ENCODE results near the gene GNAZ.

Gene GNAZ

GRCh38 chr22:23065495-23066122 lies 4.7 kb upstream of the GNAZ start:
- DNase-seq, result no peak

DNA sequence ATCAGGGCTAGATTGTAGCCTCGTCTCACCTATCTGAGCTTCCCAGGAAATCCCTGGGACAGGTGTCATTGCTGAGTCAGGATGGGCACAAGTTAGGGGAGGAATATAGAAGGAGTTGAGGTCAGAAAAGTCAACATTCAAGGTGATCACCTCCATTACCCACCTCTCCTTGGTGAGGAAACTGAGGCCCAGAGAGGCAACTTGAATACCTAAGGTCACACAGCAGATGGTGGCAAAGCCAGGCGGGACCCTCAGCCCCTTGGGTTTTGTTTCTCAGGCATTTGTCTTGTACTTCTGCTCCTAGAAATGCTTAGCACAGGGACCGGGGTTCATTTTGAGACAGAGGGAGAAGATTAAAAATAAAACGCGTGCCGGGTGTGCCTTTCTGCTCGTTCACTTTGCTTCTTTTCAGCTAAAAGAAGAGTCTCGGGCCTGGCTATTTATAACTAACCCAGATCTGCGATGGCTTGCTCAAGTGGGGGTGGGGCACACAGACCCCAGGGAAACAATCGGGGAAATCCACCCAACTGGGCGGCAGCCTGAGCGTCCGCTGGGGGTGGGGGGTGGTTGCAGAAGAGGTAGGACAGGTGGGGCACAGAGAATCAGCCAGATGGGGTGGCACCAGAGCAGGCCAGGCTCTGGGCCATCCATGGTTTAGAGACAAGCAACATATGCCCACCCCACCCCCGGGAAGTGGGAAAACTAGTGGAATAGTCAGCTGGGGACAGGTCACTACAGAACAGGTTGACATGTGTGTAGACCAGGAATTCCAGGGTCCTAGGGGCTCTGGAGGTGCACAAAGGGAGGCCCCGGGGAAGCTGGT lies 3.9 kb upstream of the GNAZ start:
- DNase-seq, result no peak

GRCh38 chr22:23067023-23067650 lies 3.2 kb upstream of the GNAZ start:
- DNase-seq, result no peak

DNA sequence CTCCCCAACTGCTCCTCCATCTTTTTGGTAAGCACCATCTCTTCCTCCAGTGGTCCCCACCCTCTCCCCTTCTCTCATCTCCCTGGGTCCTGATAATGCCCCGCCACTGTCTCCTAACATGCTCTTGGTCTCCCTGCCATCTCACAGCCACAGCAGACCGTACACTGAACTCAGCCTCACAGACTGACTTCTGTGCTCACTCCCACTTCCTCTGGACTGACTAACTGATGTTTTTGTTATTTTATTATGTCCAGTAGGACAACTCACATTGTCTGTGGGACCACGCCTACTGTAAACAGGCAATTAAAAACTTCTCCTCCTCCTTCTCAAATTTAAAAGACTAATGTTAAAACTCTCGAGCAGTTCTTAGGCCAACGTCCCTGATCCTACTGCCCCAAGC lies 2.6 kb upstream of the GNAZ start:
- DNase-seq, result no peak

DNA sequence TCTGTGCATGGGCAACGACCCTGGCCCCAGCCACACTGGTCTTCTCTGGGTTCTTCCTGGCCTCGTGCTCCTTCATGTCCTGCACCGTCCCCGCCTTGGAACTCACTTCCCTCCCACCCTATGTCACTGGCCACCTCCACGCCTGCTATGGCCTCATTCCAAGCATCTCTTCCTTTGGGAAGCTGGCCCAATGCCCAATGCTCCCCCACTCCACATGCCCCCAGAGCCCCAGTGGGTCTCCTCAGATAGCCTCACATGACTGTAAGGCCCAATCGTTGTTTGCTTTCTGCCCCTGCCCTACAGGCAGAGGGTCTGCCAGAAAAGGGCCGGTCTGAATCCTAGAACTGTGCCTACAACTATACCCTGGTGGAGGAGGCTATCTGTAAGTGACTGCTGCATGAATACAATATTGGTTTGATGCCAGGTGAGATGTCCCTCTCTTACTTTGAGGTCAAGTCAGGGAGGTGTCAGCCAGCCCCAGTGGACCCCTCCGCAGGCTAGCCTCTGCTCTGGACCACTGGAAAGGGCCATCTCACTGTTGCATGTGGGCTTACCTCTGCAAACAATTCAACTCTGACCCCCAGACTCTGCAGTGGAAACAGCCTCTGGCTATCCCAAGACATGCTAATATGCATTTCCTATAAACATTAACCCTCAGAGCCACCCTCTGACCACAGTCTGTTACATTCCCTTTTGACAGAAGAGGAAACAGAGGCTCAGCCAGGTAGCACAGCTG lies 2.1 kb upstream of the GNAZ start:
- no peak for DNase-seq

GRCh38 chr22:23068832-23069385 lies 1.4 kb upstream of the GNAZ start:
- DNase-seq, result no peak

DNA sequence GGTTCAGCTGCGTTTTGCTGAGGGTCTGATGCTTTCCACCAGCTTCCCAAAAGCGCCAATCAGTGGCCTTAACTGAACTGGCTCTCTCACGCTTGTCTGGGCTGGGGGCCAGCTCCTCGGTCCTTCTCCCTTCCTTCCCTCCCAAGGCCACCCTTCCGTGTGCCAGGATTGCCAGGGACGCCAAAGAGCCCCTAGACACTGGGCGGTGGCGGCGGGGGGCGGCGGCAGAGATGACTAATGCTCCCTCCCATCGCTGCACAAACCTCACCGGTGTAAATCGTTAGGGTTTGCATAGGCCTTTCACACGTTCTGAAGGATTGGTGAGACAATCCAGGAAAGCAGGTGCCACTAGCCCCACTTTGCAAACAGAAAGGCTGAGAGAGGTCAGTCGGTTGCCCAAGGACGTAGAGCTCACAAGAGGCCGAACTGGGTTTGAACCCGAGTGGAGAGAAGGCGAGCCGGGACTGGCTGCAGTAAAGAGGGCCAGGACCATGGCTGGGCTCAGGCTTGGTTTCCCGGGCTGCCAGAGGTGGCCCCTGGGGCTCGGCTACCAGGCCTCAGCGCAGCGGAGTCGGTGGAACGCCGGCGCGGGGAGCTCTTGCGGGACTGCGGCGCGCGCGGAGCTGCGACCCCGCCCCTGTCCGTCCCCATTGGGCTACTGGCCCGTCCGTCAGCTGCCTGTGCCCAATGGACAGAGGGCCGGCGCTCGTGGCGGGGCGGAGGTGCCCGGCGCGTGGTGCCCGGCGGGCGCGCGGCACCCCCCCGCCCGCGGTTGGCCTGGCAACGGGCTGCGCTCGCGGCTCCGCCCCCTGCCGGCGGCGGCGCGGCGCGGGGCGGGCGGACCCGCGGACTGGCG lies 589 bp upstream of the GNAZ start:
- peak; percentile 88 for DNase-seq

- no peak for DNase-seq
Observed at GRCh38 chr22:23071230-23072076, 1.1 kb downstream of the GNAZ start.

DNA sequence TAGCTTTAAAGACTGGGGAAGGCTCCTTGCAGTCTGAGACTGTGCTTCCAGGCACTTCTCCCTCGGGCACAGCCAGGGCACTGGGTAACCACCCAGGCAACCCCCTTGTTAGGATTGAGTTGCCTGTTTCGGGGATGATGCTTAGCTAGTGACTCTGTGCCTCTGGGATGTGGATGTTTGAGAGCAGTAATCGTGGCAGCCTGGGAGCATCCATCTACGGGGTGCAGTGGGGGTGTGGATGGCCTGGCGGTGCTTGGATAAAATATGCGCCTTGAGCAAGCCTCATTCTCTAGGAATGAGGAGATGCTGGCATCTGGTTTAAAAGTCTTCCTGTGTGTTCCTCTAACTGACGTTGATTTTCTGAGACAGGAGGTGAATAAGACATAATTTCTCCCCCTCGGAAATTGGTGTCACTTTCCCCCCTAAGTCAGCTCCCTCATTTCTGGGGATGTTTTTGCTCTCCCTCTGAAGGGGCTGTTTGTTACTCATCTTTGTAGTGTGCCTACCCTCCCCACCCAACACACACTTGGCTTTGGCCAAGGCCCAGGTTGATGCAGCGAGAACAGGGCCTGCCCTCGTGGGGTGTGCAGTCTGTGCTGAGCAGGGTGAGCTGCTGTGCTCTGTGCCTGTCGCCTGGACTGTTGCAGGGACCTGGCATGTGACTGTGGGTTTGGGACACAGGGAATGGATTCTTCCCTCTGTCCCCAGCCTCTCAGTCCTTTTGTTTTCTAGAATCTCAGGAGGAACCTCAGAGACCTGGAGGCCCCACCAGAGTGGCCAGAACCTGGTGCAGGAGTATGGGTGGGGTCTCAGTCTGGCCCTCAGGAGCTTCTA lies 2.0 kb downstream of the GNAZ start:
- no peak for DNase-seq

DNA sequence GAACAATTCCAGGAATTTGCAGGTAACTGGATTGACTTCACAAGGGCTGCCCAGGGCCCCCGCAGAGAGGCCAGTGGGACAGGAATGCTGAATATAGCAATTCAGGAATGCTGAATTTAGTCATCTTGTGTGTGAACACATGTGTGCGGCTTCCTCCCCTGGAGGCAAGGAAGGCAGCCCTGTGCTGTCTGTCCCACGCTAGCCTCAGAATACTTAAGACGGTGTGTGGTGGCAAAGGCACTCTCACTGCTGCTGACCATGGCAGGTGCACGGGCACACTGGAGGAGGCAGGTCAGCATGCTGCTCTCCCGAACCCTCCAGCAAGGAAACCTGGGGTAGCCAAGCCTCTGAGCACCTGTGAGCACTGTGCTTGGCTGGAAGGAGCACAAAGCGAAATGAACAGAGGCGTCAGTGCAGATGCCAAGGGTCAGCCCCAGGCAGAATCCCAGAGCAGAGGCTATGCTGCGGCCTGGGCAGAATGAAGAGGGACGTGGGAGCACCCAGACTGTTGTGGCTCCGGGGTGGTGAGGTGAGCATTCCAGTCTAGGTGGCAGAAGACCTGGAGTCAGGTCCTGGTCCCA lies 2.7 kb downstream of the GNAZ start:
- DNase-seq, result no peak

DNA sequence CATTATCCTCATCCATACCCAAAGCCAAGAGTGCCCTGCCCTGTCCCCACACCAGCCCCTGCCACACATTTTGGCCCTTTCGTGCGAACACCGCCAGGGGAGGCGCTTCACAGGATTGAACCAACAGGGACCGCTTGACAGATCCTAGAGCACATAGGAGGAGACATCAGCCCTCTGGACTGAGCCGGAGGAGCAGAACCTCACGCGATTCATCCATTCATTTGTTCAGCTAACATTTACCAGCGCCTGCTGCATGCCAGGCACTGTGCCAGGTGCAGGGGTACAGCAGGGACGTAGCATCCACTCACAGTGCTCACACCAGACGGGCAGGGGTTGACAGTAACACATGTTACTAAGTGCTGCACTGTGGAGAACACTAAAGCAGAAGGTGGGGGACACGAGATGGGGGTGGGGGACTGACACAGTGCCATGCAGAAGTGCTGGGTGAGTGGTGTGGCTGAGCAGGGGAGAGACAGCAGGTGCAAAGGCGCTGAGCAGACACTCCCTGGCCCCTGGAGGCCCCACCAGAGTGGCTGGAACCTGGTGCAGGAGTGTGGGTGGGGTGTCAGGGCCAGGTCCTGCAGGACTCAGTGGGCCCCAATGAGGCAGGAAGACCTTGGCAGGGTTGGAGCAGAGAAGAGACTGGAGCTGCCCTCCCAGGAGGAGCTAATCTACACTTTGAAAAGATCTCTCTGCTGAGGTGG lies 3.4 kb downstream of the GNAZ start:
- DNase-seq, result no peak

DNA sequence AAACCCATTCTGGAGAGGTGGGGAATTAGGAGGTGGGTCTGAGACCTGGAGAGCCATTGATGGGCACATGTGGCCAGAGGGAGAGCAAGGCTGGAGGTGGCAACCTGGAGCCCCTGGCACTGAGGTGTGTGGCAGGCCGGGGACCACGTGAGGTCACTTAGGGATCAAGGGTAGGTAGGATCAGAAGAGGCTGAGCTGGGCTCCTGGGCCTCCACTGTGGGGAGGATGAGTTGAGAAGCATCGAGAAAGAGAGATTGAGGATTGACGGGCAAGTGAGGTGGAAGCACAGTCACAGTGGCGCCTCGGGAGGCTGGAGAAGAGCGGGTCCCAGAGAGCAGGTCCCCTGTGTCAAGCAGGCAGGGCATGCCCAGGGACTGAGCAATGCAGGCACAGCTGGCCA lies 4.1 kb downstream of the GNAZ start:
- no peak for DNase-seq

DNA sequence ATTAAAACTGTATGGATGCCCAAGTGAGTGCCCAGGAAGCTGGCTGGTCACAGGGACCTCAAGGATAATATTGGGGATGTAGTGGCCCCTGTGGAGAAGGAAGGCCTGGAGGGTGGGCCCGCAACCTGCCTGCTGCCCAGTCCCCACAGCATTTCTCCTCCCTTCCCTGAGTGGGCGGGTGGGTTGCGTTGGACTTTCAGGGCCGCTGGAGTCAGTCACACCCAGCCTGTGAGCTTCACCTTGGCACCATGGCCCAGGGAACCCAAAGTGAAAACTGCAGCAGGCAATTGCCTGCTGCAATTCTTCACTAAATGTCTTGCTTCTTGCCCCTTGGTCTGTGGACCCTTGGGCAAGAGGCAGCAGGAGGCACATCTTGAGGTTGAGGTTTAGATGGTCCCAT lies 4.7 kb downstream of the GNAZ start:
- DNase-seq, result no peak

DNA sequence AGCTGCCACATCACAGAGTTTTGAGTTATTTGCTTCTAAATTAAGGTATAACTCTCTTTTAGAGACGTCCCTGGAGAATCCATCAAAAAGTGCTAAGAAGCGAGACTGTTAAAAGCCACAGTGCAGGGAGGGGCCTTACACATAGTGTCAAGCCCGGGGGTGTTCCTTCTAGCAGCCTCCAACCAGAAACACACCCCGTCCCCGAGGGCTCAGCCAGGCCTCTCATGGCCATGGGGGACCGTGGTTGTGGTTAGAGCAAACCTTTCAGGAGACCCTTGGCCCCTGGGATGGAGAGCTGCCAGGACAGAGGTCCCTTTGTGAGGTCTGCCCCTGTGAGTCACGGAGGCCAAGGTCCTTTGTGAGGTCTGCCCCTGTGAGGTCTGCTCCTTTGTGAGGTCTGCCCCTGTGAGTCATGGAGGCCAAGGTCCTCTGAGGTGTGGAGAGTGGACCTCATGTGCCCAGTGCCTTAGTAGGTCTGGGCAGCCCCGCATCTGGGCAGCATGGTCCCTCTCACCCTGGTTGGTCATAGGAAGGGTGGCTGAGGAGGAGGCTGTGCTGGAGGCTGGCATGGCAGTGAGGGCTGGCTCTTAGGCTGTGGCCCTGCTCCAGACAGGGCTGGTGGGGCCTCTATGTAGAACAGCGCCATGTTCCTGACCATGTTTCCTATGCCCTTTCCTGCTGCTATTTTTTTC lies 5.4 kb downstream of the GNAZ start:
- DNase-seq, result no peak

DNA sequence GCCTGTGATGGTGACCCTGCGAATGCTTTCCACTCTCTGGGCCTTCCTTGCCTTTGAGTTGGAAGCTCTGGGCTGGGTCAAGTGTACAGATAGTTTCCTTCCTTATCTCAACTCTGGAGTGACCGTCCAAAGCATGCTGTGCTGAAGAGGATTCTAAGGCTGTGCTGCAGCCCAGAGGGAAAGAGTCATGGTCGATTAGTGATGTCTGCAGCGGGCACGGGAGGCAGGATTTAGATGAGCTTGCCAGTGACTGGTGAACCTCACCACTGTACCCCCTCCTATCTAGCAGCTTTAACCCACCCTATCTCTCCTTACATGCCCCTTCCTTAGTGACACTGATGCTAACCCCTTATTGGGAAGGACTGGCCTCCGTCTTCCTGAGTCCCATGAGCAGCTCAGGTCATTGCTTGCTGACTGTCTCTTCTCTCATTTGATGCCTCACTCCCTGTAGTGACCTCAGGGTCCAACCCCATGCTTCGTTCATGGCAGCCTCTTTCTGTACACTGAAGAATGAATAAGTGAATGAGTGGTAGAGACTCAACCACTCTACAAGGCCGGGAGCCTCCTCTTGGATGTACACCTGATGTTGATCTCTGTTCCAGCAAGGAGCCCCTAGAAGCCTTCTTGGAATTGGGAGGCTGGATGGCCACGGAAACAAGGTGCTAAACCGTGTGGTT lies 6.7 kb downstream of the GNAZ start:
- DNase-seq, result no peak

- DNase-seq, result no peak
Observed at GRCh38 chr22:23077627-23078461, 7.5 kb downstream of the GNAZ start.

DNA sequence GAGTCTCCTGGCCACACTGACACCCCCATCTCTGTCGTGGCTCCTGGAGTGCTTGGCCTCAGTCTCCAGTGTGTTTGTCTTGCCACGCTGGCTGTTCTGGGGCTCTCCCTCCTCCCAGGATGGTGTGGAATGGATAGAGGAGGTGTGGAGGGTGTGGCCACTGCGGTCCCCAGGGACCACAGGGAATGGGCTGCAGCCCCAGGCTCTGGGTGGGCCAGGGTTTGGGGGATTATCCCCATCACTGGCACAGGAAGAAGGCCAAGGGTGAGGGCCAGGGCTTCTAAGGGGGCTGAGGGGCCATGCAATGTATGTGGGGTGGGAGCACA lies 8.1 kb downstream of the GNAZ start:
- no peak for DNase-seq
